Heart left ventricle (tissue), 13 donors: ENCODE measurements around the gene HNRNPH1.

Experiments
- CTCF ChIP-seq, 12 donors: fragments of 200-600 bp; sonication (generic) in 4 of 12; IDR thresholded peaks; one replicate each; pipeline versions ENCODE4 v1.5.0 to v1.8.0; 2018 to 2022; ENCODE audit warnings: antibody characterized with exemption in 12 of 12, mild to moderate bottlenecking in 5 of 12
- POLR2A ChIP-seq, 2 donors: fragments of 450-650 bp; IDR thresholded peaks; one replicate each; pipeline ENCODE4 v1.6.1; 2017; ENCODE audit warnings: antibody characterized with exemption in 2 of 2, mild to moderate bottlenecking in 2 of 2, moderate library complexity in 2 of 2
- donor health status: ischemic (EF 13 %, LVEDD 7.1; RV severe dilation, severe dysfunction).
- donor health status: DM: no; HTN: yes; CAD: no.
- donor health status: DM: no; HTN: no; CAD: no.
- donor health status: ischemic (EF 25% LVEDD 6.9; RV normal size, moderate dysfunction).
- donor health status: ischemic (EF 25% LVEDD 5.7; RV mildly dilated, moderate dysfunction).
- donor health status: ischemic (EF 35%, LVEDD 5.7; RV mildly dilated, moderate dysfunction).
- donor health status: nonischemic (EF 11% LVEDD 7.7; RV severe dilation, severe dysfunction).
- donor health status: DM: yes; HTN: yes; CAD: no.
- donor health status: PGD.
- donor health status: ischemic (EF 29% LVEDD 5.4; RV normal size, mild dysfunction).
- donor health status: nonischemic (EF 23%, LVEDD 6.1; RV moderate dilation, normal function).

- TF ChIP-seq CTCF (IDR thresholded peaks at IDR 0.05): no peak
- no peak for TF ChIP-seq POLR2A (IDR thresholded peaks at IDR 0.05)
Observed at GRCh38 chr5:179601871-179602625, 21.4 kb downstream of the HNRNPH1 start.
